Measurements from ENCODE around the gene SAMD8. TPM values are rescaled to one million over a fixed set of nuclear protein-coding genes. Genes with fewer than 3 reads are reported as not detected.

The SAMD8 gene
- total RNA-seq, 4 donors from 2014 or later = 19.0 to 28.0 (median 27.5) TPM

DNA sequence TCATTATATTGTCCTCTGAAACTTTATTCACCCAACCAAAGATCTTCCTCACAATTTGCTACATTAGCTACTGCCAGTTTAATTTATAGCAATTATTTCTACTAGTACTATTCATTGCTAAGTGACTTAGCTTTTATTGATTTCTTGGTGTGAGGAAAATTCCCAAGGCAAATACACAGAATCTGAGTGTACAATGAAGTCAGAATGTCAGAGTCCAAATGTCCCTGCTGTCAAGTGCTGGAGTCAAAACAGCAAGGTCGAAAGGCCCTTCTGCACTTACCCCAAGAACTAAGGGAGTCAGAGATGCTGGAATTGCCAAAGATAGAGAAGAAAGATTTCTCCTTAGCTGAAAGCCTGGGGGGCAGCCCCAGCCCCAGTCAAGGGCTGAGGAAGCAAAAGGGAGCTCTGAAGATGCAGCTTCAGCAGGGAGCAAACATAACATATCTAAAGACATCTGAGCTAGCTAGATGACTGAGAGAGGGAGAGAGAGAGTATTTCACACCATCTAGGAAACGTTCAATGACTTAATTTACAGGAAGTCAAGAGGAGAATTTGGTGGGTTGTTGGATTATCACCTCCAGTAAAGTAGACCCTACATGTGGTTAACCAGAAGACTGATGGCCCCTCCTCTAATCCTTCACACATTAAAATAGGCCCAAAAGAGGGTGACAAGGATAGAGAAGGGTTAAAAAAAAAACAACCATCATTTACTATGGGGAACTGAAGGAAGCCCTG is 36.6 kb upstream of the SAMD8 start:
- intact Hi-C loops (cut with DNase I) = no loop called here
- Histone ChIP-seq H3K4me1 (peaks cover 6 to 16% (median 10%) of the 10 kb centered on the region in 4 donors), H3K36me3 (no peaks in the 10 kb centered on the region), H3K9me3 (no peaks in the 10 kb centered on the region), H3K4me3 (no peak overlapping the region), H3K27me3 (no peaks in the 10 kb centered on the region), H3K27ac (replicated peaks in 1 of 4) (no peak overlapping the region)
- TF ChIP-seq EP300 (IDR thresholded peaks at IDR 0.05) (no peak), POLR2A (IDR thresholded peaks at IDR 0.05; ENCODE audit: low read depth) (no peak), POLR2AphosphoS5 (IDR thresholded peaks at IDR 0.05) (no peak)
- TF ChIP-seq, protein P1, sequence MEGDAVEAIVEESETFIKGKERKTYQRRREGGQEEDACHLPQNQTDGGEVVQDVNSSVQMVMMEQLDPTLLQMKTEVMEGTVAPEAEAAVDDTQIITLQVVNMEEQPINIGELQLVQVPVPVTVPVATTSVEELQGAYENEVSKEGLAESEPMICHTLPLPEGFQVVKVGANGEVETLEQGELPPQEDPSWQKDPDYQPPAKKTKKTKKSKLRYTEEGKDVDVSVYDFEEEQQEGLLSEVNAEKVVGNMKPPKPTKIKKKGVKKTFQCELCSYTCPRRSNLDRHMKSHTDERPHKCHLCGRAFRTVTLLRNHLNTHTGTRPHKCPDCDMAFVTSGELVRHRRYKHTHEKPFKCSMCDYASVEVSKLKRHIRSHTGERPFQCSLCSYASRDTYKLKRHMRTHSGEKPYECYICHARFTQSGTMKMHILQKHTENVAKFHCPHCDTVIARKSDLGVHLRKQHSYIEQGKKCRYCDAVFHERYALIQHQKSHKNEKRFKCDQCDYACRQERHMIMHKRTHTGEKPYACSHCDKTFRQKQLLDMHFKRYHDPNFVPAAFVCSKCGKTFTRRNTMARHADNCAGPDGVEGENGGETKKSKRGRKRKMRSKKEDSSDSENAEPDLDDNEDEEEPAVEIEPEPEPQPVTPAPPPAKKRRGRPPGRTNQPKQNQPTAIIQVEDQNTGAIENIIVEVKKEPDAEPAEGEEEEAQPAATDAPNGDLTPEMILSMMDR (IDR thresholded peaks at IDR 0.05) = no peak
- DNase-seq (ENCODE audit: extremely low spot score) = no peak
- WGBS = 53% methylated on average over 2 of the region's 2 CpGs

- Histone ChIP-seq H3K36me3 (no peaks in the 10 kb centered on the region), H3K27me3 (no peaks in the 10 kb centered on the region), H3K9me3 (peaks cover 0 to 3% (median 1%) of the 10 kb centered on the region in 4 donors), H3K4me3 (no peak overlapping the region), H3K27ac (replicated peaks in 1 of 4) (no peak overlapping the region), H3K4me1 (peaks cover 0 to 3% (median 1%) of the 10 kb centered on the region in 4 donors)
- intact Hi-C loops (cut with DNase I) = no loop called here
- TF ChIP-seq EP300 (IDR thresholded peaks at IDR 0.05) (no peak), POLR2AphosphoS5 (IDR thresholded peaks at IDR 0.05) (no peak), POLR2A (IDR thresholded peaks at IDR 0.05; ENCODE audit: low read depth) (no peak)
- TF ChIP-seq, protein P1 (IDR thresholded peaks at IDR 0.05) = no peak
- 87% methylated on average over 6 of the region's 6 CpGs for WGBS
- no peak for DNase-seq (ENCODE audit: extremely low spot score)
Observed at GRCh38 chr10:75076348-75076747, 35.1 kb upstream of the SAMD8 start.

DNA sequence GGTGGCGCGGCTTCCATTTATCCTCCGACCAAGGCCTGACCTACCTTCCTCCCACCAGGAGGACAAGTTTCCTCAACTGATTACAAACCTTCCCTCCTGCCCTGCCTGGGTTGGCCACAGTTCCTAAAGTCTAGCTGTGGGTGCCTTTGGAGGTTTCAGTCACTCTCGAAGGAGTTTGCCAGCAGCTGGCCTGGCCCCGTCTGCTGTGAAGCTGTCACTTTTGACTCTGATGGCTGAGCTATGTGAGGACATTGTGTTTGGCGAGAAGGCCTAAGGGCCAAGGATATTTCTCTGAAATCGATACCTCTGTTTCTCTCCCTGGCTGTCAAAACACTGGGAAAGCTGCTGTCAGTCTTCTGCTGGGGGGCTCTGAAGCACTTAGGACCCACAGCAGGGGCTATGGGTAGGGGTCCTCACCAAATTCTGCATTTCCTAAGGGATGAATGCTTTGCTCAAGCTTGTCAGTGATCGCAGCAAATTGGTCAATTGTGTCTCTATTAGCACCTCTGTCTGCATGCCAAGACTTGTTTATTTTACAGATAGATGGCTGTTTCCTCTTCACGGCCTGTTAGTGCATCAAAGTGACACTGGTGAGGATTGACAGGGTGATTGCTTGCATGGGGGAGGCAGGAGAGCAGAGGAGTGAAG is 31.9 kb upstream of the SAMD8 start:
- Histone ChIP-seq H3K36me3 (no peaks in the 10 kb centered on the region), H3K4me1 (no peaks in the 10 kb centered on the region), H3K27ac (replicated peaks in 1 of 4) (no peak overlapping the region), H3K27me3 (no peaks in the 10 kb centered on the region), H3K4me3 (no peak overlapping the region), H3K9me3 (peaks cover 0 to 12% (median 3%) of the 10 kb centered on the region in 4 donors)
- intact Hi-C loops (cut with DNase I) = no loop called here
- WGBS = 89% methylated on average over 6 of the region's 9 CpGs
- no peak for TF ChIP-seq POLR2AphosphoS5 (IDR thresholded peaks at IDR 0.05)
- TF ChIP-seq, protein P1 (IDR thresholded peaks at IDR 0.05) = no peak
- no peak for TF ChIP-seq POLR2A (IDR thresholded peaks at IDR 0.05; ENCODE audit: low read depth)
- TF ChIP-seq EP300 (IDR thresholded peaks at IDR 0.05) = no peak
- DNase-seq (ENCODE audit: extremely low spot score) = no peak

DNA sequence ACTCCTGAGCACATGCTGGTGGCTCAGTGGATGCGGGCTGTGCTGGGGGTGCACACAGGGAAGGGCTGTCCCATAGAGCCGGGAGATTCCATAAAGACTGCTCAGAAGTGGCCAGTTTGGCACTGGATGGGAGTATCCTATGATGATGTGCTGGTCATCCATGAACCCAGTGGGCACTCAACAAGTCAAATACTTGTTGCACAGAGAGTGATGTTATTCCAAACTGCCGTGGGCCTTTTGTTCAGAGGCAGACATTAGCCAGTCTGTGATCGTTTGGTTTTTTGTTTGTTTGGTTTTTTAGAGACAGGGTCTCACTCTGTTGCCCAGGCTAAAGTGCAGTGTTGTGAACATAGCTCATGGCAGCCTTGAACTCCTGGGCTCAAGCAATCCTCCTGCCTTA is 30.9 kb upstream of the SAMD8 start:
- no peak for DNase-seq (ENCODE audit: extremely low spot score)
- TF ChIP-seq, protein P1 (IDR thresholded peaks at IDR 0.05) = no peak
- TF ChIP-seq POLR2A (IDR thresholded peaks at IDR 0.05; ENCODE audit: low read depth) = no peak
- no peak for TF ChIP-seq POLR2AphosphoS5 (IDR thresholded peaks at IDR 0.05)
- TF ChIP-seq EP300 (IDR thresholded peaks at IDR 0.05) = no peak
- H3K27ac ChIP-seq (replicated peaks in 1 of 4) = no peak overlapping the region
- no peaks in the 10 kb centered on the region for H3K27me3 ChIP-seq
- 100% methylated on average over 2 of the region's 4 CpGs for WGBS
- H3K36me3 ChIP-seq = no peaks in the 10 kb centered on the region
- no peak overlapping the region for H3K4me3 ChIP-seq
- H3K9me3 ChIP-seq = peaks cover 0 to 12% (median 3%) of the 10 kb centered on the region in 4 donors
- intact Hi-C loops (cut with DNase I) = no loop called here
- no peaks in the 10 kb centered on the region for H3K4me1 ChIP-seq

Data from esophagus muscularis mucosa (tissue), 4 donors.